EH (cell line): Measurements from ENCODE around the gene C16orf78.
"Not testable (repeated sequence)": the region's sequence is repeated elsewhere in the genome, so short reads cannot be mapped to it uniquely, and the experiment has no call there.

Source experiments
- DNase-seq: peaks from one replicate; pipeline ENCODE4 v3.0.0-alpha.2; 2015; ENCODE audit warnings: low read depth

C16orf78 gene

GRCh38 chr16:49350265-49351095, 23.1 kb upstream of the C16orf78 start:
- DNase-seq: peak; percentile 49

- DNase-seq: no peak
These were observed 22.5 kb upstream of the C16orf78 start for GRCh38 chr16:49351096-49351487.

- DNase-seq: peak; percentile 22
These were observed 20.7 kb upstream of the C16orf78 start for GRCh38 chr16:49352892-49353291.

DNA sequence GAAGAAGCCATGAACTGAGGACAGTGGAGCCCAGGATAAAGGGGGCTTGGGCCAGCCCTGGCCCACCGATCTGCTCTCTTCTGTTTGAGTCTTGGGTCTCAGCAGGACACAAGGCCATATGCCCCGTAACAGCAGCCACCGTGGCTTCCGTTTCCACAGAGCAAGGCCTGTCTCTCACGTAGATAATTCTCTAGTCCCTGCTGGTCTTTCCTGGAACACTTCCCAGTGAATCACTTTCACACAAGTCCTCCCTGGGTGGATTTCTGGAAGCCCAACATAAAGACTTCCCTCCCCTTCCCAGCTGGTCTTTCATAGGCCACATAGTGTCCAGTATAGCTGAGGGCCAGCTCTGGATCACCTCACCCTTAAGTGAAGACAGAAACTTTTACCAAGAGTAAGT, 19.9 kb upstream of the C16orf78 start:
- no peak for DNase-seq

GRCh38 chr16:49354101-49354500, 19.5 kb upstream of the C16orf78 start:
- no peak for DNase-seq

DNA sequence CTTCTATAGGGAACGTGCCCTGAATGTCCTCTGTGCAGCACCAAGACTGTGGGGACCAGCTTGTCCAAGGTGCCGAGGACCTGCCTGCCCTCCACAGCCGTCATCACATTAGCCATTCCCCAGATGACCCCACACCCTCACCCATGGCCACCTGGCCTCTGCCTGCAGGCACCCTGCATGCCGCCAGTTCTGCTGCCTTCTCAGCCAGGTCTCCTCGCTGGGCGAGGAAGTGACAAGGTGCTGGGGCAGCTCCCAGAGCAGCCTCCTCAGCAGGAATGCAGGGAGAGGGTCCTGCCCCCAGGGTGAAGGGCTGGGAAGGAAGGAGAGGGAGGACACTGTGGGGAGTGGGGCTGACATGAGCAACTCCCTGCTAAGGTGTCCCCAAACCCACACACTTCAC, 18.6 kb upstream of the C16orf78 start:
- DNase-seq: no peak

- no peak for DNase-seq
These were observed 17.5 kb upstream of the C16orf78 start for GRCh38 chr16:49355933-49356665.

GRCh38 chr16:49356728-49357488, 16.7 kb upstream of the C16orf78 start:
- DNase-seq: no peak

DNA sequence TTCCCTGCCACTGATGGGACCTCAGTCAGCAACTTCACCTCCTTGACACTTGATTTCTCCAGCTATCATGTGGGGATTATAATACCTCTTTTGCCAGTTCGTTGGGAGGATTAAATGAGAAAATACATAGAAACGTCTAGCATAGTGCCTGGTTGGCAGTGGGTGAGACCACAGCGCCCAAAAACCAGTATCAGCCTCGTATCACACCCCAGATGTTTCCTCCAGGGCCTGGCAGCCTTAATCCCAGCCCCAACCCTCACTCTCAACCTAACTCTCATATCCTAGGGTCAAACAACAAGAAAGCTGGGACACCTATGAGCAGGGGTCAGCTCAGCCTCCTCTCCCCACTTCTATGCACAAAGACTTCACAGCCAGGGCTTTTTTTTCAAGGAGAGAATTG, 14.0 kb upstream of the C16orf78 start:
- no peak for DNase-seq

DNA sequence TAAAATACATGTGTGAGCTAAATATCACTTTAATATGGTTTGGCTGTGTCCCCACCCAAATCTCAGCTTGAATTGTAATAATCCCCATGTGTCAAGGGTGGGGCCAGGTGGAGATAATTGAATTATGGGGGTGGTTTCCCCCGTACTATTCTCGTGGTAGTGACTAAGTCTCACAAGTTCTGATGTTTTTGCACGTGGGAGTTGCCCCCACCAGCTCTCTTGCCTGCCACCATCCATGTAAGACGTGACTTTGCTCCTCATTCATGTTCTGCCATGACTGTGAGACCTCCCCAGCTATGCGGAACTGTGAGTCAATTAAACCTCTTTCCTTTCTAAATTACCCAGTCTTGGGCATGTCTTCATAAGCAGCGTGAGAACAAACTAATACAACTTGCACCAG, 11.9 kb upstream of the C16orf78 start:
- not testable (repeated sequence) for DNase-seq

- no peak for DNase-seq
These were observed 11.4 kb upstream of the C16orf78 start for GRCh38 chr16:49362230-49362629.

GRCh38 chr16:49365711-49366509, 7.7 kb upstream of the C16orf78 start:
- DNase-seq: no peak

DNA sequence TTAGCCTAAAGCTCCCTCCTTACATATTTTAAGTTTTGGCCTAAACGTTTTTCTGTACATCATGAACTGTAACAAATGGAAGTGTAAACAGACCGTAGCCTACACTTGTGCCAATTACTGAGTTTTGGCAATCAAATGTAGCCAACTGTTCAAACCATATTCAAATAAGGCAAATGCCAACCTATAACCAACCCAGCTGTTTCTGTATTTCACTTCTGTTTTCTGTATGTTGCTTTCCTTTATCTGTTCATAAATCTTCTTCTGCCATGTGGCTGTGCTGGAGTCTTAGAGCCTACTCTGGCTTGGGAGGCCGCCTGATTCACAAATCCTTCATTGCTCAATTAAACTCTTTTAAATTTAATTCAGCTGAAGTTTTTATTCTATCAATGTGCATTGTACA, 6.9 kb upstream of the C16orf78 start:
- no peak for DNase-seq

DNA sequence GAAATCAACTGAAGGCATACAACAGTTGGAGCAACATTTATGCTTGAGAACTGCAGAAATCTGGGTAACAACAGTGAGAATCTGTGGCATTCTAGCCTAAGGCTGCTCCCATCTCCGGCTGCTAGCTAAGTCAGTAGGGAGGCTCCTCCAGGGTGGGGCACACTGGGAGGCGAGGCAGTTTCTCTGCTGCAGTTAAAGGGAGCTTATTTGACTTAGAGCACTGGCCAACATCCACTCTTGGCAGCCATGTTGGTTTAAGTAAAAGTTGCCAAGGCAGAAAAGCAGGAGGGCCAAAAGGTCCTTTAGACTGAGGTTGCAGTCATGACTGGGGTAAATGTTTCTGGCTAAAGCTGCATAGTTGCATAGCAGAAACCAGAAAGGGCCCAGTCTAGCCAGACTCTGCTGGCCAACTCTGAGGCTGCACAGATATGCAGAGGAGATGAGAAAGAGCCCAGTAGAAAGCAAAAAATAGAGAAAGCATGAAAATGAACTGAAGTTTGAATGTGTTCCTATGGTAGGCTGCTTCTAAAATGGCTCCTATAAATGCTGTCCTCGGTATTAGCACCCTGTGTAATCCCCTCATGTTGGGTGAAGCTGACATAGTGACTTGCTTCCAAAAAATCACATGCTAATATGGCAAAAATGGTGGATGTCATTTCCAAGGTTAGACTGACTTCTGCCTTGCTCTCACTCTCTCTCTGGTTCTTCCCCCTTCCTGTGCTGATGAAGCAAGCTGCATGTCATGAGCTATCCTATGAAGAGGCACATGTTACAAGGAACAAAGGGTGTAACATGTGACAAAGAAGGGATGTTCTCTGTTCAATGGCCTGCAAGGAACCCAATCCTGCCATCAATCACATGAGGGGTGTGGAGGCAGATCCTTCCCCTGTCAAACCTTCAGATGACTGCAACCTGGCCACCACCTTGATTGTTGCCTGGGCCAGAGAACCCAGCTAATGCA, 3.7 kb upstream of the C16orf78 start:
- no peak for DNase-seq

DNA sequence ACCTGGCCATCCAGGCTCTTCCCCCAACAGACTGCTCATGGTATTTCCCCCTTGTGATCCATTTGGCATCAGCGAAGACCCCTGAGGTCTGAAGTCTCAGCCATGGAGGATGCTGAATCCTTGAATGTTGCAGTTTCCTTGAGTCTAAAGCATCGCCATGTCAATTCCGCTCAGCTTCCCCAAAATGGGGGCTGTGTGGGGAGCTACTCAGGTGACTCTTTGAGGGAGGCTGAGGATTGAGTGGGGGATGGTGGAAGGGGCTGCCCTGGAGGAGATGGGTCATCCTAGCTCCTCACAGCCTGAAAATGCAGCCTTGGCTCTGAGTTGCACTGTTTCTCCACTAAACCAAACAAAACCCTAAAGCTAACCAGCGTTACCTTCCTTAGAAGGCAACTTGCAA, 2.6 kb downstream of the C16orf78 start:
- DNase-seq: no peak

- DNase-seq: no peak
These were observed 3.7 kb downstream of the C16orf78 start for GRCh38 chr16:49377196-49377755.

- DNase-seq: no peak
These were observed 4.6 kb downstream of the C16orf78 start for GRCh38 chr16:49378238-49378637.

- no peak for DNase-seq
These were observed 5.2 kb downstream of the C16orf78 start for GRCh38 chr16:49378816-49379215.

DNA sequence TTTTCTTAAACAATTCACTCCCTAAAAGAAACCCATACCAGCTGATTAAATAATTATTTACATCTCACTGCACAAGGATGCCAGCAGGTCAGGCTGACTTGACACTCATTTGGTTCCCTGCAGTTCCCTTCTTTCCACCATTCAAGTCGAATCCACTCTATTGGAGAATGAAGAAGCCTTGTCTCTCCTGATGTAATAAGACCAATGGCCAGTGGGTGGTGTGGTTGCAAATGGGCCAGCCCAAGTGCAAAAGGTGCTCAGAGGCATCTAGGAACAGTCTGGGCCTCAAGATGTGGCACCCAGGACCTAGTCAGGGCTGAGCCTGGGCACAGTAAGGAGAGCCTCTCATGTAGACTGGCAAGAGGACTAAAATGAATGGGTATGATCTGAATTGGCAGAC, 9.3 kb downstream of the C16orf78 start:
- DNase-seq: no peak

- DNase-seq: no peak
These were observed 21.4 kb downstream of the C16orf78 start for GRCh38 chr16:49395021-49395420.
